SK-N-DZ (cell line): ENCODE results near the gene CENATAC.
"Not testable (repeated sequence)": the region's sequence is repeated elsewhere in the genome, so short reads cannot be mapped to it uniquely, and the experiment has no call there.

ENCODE experiments used
- DNase-seq: peaks from one replicate; pipeline ENCODE4 v3.0.0-alpha.2; 2015; ENCODE audit warnings: low spot score

The CENATAC gene

DNA sequence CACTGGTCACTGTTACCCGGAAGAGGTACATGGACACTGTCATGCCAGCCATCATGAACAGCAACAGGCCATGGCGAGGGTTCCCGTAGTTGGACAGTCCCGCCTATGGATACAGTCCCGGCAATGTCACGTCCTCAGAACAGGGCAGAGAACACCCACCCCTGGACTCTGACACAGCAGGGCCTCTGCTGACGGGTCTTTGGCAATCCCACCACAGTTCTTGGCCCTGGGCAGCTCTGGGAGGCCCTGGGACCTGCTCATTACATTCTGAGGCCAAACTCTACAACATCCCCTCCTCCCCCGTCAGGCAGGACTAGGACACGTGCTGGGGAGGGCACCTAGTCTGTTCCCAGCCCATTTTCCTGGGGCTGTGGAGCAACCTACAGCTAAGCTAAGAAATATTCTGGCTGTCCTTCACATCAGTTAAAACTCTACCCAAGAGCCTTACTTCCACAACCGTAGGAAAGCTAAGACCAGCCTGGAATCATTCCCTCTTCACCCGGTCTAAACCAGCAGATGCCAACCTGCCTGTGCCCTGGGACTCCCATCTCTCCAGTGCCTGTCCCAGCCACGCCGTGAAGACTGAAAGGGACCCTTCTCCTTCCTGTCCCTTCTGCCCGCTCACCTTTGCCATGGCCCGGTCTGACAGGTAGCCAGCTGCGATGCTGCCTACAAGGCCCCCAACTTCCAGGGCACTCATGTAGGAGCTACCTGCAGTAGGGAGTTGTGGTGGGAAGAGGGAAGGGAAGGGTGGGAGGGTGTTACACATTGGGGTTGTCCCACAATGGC, 28.2 kb downstream of the CENATAC start:
- DNase-seq: no peak

GRCh38 chr11:119026970-119027369, 29.0 kb downstream of the CENATAC start:
- DNase-seq: no peak

- DNase-seq: no peak
Observed at GRCh38 chr11:119027561-119028345, 29.8 kb downstream of the CENATAC start.

DNA sequence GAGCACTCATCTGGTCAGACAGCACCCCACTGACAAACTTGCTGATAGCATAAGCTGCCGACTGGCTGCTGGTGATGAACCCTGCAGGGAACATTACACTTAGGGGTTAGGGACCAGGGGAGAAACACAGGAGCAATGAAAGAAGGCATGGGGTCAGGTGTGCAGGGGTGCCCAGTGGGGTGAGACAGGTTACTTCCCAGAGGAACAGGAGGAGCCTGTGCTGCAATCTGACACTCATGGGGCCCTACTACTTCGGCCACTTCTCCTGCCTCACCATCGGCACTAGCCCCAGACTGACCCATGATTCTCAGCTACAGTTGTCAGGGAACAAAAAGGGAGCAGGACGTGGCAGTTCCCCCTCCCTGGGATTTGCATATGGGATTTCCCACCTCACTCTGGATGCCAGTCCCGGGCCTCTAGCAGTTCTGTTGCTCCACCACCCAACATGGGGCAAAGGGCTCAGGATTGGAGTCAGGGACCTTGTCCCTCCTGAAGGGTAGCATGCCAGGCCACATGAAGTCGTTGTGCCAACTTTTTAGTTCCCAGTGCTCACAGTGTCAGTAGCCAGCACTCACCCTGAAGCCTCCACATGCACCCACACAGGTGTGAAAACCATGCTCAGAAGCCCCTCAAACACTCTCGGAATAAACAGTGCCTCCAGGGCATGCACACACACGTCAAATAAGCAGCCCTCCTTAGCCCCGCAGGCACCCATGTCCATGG, 30.6 kb downstream of the CENATAC start:
- no peak for DNase-seq

- DNase-seq: no peak
Observed at GRCh38 chr11:119029069-119029339, 31.1 kb downstream of the CENATAC start.

GRCh38 chr11:119029340-119030028, 31.5 kb downstream of the CENATAC start:
- DNase-seq: no peak

DNA sequence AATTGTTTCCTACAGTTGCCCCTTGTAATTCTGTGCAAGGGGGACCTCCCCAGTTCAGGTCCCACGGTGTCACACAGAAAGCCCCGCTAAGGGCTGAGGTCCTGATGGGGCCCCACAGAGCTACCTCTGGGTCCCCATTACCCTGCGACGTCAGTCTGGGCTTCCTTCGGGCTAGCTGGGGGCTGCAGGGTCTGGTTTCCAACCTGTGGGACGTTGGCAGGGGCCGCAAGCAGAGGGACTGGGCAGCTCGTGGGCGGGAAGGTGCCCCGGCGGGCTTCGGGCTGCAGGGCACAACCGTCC, 32.0 kb downstream of the CENATAC start:
- no peak for DNase-seq

DNA sequence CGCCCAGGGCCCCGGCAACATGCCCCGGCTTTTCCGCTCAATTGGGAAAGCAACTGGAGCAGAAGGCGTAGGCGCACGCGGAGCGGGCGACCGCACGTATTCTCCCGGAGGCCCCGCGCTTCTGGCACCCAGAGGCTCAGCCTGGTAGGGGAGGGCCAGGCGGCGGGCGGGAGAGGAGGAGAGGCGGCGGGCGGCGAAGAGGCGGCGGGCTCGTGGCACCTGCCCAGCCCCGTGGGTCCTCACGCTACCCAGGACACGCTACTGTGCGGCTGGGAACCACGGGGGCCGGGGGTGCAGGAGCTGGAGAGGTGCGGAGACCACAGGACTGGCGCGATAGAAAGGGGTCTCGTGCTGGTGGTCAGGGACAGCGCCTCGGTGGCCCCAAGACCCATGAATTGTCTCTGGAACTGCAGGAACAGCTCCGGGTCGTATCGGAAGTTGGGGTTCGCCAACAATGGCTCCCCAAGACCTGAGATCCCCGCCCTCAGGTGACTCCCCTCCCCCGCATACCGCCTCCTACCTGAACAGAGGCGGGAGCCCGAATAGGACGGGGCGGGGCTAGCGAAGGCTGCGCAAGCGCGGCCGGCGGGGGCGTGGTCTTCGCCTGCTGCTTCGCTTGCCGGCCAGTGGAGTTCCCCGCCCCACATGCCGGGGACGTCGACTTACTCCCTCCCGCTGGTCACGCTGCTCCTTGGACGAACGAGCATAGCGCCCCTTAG, 32.5 kb downstream of the CENATAC start, which contains the start of gene SLC37A4:
Gene SLC37A4 (minus strand): TSS at position 549 of the 719 bp plus-strand sequence.
- peak; percentile 94 for DNase-seq

DNA sequence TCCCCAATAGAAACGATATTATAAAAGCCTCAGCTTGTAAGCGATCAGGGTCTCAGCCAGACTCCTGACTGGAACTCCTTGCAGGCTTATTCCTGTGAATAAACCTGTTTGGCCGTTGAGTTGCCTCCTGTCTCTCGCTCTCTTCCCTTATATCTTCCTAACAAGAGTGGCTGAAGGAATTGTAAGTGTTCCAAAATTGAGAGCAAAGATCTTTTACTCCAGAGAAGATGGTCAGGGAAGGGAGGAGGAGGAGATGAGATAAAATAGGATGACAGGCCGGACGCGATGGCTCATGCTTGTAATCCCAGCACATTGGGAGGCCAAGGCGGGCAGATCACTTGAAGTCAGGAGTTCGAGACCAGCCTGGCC, 34.0 kb downstream of the CENATAC start:
- DNase-seq: no peak

GRCh38 chr11:119033421-119033820, 35.5 kb downstream of the CENATAC start:
- DNase-seq: not testable (repeated sequence)

DNA sequence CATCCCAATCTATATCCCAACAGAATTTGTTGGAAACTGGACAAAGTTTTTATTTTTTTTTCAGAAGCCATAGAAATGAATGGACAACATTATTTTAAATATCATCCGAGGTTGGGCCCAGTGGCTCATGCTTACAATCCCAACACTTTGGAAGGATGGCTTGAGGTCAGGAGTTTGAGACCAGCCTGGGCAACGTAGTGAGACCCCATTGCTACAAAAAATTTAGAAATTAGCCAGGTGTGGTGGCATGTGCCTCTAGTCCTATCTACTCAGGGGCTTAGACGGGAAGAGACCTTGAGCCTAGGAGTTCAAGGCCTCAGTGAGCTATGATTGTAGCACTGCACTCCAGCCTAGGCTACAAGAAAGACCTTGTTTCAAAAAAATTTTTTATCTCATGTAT, 36.9 kb downstream of the CENATAC start:
- DNase-seq: no peak

DNA sequence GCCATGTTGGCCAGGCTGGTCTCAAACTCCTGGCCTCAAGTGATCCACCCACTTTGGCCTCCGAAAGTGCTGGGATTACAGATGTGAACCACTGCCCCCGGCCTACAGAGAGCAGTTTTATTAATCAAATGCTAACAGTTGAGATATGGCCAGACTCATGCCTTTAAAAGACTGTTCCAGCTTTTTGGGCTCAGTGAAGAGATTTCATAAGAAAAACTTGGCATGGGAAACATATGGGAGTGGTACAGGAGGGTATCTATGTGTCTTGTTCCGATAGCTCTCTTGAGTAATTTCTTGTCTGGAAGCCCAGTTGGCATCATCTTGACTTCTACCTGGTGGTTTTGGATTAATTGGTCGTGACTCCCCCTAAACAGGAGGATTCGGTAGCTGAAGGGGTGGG, 40.9 kb downstream of the CENATAC start:
- no peak for DNase-seq

DNA sequence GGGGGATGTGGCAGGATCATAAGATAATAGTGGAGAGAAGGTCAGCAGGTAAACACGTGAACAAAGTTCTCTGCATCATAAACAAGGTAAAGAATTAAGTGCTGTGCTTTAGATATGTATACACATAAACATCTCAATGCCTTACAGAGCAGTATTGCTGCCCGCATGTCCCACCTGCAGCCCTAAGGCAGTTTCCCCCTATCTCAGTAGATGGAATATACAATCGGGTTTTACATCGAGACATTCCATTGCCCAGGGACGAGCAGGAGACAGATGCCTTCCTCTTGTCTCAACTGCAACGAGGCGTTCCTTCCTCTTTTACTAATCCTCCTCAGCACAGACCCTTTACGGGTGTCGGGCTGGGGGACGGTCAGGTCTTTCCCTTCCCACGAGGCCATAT, 41.5 kb downstream of the CENATAC start:
- not testable (repeated sequence) for DNase-seq

DNA sequence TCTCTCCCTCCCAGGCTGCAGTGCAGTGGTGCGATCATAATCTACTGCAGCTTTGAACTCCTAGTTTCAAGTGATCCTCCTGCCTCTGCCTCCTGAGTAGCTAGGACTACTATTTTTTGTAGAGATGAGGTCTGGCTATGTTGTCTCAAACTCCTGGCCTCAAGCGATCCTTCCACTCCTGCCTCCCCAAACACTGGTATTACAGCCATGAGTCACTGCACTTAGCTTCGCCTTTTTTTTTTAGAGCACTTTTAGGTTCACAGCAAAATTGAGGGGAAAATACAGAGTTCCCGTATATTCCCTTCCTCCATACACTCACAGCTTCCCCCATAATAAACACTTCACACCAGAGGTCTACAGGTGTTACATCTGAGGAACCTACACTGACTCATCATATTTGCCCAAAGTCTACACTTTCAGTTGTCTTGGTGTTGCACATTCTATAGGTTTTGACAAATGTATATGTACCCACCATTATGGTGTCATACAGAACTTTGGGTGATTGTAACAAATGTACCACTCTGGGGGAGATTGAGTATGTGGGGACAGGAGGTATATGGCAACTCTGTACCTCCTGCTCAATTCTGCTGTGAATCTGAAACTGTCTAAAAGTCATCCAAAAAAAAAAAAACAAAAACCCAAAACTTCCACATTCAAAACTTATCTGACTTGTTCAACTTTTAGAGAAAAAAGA, 44.0 kb downstream of the CENATAC start:
- no peak for DNase-seq

GRCh38 chr11:119042927-119043326, 45.0 kb downstream of the CENATAC start:
- no peak for DNase-seq

- no peak for DNase-seq
Observed at GRCh38 chr11:119044708-119045107, 46.8 kb downstream of the CENATAC start.

DNA sequence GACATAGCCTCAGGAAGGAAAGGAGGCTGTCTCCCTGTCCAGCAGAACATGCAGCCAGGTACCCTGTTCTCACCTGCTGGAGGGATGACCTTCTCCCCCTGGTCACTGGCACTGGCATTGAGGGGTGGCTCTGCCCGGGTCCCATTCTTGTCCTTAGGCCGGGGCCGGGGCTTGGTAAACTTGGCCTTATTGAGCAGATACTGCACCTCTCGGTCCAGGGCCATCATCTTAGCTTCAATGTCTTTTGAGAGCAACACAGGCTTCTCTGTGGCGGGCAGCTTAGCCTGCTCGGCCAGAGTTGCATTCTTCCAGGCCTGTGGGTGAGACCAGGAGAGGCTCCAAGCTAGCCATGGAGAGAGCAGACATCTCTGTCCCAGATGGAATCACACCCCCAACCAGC, 48.6 kb downstream of the CENATAC start:
- DNase-seq: no peak

DNA sequence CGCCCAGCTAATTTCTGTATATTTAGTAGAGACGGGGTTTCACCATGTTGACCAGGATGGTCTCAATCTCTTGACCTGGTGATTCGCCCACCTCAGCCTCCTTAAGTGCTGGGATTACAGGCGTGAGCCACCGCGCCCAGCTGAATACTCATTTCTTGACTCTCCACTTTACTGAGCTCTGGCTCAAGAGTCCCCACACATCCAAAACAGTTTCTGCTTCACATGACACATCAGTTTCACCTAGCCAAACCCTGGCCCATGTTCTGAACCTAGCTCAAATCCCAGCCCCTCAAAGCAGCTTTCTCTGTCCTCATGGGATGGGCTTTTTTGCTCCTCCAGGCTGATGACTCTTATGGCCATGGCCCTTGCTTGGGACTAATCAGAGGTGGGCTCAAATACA, 49.3 kb downstream of the CENATAC start:
- no peak for DNase-seq

GRCh38 chr11:119048644-119049043, 50.7 kb downstream of the CENATAC start:
- no peak for DNase-seq

GRCh38 chr11:119049081-119049480, 51.1 kb downstream of the CENATAC start:
- no peak for DNase-seq
